NCI-H1105 (cell line): ENCODE results near the gene ZNF862.
A peak's percentile ranks its signal among the peaks of the same experiment; 100 is the strongest.

Experiments
- DNase-seq: peaks from one replicate; lab custom pipeline; 2025; lab: John Stamatoyannopoulos, UW

ZNF862 gene

DNA sequence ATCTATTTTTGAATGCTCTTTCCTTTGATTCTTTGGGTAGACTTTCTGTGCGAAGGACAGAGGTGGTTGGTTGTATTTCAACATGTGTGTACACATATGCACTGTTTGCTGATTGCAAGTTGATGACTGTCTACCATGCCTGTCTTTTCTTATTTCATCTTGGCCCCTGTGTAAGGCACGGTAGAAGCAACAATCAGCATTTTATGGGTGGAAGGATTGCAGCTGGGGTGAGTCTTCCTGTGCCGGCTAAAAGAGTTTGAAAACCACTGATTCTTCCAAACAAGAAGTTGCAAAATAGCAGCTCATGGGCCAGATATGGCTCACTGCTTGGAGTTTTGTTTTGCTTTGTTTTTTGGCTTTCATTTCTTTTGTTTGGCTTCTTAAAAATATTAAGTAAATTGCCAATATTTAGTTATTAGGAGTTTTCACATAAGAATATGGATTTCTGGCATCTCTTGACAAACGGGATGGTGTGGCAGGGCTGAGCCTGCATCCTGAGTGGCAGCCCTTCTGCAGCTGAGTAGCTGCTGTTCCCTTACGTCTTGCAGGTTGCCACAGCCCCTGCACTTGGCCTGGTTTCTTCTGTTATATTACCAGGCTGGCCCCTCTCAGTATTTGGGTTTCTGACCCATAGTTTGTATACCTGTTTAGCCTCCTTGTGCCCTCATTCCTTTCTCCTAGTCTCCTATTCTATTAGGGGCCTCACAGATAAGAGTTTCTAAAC lies 7.2 kb downstream of the ZNF862 start:
- no peak for DNase-seq

DNA sequence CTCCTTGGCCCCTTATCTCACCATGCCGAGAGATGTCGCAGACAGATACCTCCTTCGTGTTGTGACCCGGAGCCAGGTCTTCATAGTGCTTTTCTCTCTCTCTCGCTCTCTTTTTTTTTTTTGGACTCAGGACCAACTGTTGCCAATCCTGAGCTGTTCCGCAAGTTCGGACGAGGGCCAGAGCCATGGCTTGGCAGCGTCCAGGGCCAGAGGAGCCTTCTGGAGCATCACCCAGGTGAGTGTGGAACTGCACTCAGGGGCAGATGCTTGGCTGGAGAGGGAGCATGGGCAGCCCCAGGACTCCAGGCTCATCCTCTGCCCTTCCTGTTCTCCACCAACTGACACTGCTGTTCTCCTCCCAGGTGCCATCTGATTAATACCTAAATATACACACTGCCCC lies 7.8 kb downstream of the ZNF862 start:
- DNase-seq, result no peak

DNA sequence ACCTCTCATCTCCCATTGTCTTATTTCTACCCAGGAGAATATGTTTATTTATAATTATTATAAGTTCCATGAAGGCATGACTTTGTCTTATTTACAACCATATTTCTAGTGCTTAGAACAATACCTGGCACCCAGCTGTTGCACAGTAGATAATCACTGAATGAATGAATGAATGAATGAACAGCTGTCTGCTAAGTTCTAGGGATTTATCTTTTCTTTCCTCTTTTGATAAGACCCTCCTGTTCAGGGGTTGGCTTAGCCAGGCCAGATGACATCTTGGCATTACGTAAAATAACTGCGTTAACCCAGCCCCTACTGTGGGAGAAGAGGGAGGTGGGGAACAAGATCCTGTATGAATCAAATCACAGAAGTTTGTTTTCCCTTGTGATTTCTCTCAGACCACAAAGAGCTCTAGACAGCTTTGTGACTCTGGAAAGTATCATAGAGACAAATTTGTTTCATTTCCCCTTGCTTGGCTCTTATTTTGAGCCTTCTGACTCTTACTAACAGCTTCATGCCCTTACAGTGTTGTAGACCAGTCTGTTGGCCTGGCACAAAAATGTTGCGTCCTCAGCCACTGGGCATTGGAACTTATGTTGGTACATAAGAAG lies 8.4 kb downstream of the ZNF862 start:
- no peak for DNase-seq

DNA sequence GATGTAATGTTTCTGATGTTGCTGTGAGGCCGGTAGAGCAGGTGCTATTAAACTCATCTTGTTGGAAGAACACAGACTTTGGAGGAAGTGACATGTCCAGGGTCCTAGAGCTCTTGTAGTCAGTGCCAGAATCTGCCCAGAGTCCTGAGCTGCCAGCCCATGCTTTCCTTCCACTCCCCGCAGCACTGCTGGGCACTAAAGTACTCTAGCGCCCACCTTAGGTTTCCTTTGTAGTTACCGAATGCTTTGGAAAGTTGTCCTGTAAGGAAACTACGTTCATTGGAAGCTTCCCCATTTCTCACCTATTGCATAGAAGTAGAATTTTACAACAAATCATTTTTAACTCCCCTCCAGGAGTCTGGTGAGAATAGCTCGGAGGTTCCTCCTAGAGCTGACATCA lies 11.0 kb downstream of the ZNF862 start:
- no peak for DNase-seq

DNA sequence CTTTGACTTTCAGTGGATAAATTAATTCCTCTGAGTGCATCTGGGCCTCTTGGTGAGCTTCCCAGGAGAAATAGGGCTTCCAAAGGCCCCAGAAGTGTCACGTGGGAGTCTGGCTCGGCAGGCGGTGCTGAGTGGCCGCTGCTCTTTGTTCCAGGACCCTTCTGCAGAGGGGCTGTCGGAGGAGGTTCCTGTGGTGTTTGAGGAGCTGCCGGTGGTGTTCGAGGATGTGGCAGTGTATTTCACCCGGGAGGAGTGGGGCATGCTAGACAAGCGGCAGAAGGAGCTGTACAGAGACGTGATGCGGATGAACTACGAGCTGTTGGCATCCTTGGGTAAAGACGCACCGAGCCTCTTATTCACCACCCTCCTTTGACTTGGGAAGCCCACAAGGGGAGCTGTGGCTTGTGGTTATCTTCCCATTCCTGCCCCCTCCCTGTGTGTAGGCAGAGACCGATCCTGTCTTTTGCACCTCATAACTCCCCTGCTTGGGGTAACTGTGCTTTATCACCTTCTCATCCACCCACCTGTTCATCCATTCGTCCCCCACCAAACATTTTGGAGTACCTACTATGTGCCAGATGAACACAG lies 11.9 kb downstream of the ZNF862 start:
- DNase-seq, result no peak

DNA sequence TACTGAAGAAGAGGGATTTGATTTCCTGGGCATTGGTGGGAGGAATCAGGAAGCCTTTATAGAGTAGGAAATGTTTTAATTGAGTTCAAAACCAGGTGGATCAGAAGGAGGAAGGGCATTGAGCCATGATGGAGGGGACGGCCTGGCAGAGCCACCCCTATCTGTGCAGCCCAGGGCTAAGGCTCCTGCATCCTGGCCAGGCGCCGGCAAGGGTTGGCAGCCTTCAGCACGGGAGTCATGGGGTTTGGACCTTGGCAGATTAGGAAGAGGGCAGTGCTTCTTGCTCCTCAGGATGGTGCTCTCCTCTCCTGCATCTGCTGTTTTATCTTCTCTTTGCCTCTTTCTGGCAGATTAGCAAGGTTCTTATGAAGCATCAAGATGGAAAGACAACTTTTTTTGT lies 12.5 kb downstream of the ZNF862 start:
- no peak for DNase-seq

DNA sequence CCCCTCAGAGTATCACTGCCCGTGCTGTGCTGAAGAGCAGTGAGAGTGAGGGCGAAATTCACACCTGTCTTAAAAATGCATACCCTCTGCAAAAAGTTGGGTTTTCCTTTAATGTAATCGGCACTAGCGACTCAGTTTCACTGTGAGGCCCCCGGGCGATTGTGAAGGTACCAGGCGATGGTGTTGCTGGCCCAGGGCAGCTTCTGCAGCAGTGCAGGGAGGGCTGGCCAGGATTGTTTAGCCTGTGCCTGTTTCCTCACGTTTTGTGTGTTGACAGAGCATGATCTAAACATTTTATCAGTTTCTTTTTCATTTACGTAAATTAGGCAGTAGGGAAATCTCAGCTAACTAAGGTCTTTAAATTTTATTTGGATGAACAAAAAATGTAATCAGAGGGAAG lies 13.3 kb downstream of the ZNF862 start:
- no peak for DNase-seq

DNA sequence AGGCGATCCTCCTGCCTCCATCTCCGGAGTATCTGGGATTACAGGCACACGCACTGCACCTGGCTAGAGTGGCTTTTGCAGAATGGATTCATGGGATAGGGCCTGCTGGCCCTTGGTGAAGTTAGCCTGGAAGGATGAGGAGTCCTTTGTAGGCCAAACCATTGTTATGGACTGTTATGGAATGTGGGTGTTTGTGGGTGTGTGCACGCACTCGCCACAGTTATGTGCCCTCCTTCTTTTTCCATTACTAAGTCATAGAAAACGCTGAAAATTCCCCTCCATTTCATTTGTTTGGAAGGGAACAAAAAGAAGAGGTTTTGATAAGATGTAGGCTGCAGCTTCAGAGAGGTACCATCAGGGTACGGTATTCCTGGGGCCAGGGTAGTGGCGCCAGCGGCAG lies 15.0 kb downstream of the ZNF862 start:
- no peak for DNase-seq

DNA sequence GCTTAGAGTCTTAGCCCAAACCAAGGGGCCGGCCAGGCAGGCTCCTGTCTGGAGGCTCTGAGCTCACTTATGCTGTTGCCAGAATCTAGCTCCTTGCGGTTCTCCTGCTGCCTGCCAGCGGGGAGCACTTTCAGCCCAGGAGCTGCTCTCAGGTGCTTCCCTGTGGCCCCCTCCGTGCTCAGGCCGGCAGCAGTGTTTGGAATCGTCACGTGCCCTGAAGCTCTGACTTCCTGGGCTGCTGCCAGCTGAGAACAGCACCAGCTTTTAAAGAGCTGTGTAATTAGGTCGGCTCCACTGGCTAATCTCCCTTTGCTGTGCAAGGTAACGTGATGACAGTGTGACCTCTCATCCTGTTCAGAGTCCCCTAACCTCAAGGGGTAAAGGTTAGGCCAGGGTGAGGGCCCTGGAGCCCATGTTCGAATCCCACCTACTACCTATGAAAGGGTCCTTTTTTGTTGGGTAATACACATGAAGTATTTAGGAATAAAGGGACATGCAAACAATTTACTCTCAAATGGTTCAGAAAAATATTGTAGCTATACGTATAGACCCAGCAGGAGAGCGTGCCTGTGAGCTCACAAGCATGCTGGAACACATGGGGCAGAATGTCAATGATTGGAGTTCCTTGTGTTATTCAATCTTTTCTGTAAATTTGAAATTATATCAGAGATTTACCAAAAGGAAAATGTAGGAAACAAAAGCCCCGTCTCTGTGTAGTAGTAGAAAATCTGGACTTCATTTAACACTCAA lies 16.6 kb downstream of the ZNF862 start:
- DNase-seq, result peak; percentile 89

DNA sequence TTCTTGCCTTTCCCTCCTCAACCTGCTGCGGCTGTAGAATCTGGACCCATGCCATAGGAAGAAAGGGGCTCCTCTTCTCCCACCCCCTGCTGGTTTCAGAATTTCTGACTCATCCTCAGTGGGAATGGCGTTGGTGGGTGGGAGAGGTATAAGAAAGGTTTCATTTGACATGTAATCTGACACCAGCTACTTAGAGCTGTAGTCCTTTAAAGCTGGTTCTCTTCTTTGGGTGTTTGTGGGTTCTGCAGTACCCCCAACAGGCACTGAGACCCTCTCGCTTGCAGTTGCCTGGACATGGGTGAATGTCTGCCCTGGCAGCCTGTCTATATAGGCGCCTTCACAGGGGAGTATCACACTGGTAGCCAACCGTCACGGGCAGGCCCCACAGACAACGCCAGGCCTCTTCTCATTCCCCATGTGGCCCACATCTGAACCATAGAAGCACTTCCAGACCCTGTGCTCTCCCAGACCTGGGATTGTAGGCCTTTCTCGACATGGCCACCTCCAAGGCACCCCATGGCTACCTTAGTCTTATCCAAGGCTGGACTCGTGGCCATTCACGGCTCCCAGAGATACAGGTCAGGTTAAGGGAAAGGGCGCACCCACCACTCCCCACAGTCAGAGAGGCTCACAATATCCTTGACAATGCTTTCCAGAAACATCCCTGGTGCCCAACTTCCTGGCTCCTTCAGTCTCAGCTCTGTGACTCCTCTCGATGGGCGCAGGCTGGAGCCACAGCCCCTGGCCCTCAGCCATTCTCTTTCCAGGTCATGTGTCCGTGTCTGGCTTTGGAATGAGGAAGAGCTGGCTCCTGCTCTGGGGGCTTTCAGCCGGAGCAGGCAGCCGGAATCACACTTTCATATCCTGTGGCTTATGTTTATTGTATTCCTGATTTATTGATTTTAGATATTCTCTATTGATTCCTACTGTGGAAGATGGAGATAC lies 17.5 kb downstream of the ZNF862 start:
- no peak for DNase-seq

DNA sequence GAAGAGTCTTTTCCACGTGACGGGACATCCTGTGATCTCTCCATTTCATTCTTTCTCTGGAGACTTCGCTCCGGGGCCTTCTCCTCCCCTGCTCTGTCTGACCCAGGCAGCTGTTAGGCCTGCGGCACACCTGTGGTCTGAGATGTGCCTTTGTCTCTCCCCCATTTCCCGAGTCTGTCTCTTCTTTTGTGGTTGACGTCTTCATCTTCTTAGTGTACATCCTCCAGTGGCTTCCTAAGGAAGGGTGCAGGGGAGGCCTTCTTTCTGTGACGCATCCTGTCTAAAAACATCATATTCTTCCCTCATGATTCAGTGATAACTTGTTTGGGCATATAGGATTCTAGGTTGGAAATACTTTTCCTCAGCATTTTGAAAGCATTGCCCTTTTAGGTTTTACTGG lies 18.4 kb downstream of the ZNF862 start:
- no peak for DNase-seq

DNA sequence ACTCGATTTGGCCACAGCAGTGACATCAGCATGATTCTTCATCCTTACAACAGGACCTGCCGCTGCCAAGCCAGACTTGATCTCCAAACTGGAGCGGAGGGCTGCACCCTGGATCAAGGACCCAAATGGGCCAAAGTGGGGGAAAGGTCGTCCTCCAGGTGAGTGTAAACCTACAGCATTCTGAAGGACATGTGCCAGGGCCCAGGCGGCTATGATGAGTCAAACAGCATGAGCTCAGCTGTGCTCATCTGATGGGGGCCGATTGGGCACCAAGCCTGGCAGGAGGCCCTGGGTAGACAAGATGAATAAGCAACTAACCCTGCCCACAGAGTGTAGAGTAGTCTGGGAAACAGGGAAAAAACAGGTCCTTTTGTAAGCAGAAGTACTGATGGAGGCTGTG lies 21.2 kb downstream of the ZNF862 start:
- no peak for DNase-seq

DNA sequence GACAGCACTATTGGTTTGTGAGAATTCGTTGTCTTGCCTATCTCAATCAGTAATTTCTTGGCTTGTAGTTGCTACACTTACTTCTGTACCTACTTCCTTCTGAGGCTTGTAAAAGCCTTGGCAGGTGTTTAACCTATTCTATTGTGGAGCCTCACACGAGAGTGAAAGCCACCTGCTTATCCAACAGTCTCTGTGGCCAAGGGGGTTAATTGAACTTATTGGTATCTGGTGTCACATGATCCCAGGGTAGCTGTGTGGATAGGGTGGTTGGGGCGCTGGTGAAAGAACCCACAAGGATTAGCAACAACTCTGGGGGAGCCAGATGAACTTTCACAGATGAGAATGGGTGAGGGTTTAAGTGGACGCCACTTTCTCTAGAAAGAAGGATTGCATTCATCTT lies 21.7 kb downstream of the ZNF862 start:
- DNase-seq, result no peak

DNA sequence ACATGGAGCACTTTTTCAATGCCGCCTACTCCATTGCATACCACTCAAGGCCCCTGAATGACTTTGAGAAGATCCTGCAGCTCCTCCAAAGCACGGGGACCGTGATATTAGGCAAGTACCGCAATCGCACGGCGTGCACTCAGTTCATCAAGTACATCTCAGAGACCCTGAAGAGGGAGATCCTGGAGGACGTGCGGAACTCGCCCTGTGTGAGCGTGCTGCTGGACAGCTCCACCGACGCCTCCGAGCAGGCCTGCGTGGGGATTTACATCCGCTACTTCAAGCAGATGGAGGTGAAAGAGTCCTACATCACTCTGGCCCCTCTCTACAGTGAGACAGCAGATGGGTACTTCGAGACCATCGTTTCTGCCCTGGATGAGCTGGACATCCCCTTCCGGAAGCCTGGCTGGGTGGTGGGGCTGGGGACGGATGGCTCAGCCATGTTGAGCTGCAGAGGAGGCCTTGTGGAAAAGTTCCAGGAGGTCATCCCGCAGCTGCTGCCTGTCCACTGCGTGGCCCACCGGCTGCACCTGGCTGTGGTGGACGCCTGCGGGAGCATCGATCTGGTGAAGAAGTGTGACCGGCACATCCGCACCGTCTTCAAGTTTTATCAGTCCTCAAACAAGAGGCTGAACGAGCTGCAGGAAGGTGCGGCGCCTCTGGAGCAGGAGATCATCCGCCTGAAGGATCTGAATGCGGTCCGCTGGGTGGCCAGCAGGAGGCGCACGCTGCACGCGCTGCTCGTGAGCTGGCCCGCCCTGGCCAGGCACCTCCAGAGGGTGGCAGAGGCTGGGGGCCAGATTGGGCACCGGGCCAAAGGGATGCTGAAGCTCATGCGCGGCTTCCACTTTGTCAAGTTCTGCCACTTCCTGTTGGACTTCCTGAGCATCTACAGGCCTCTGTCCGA lies 22.9 kb downstream of the ZNF862 start:
- no peak for DNase-seq

DNA sequence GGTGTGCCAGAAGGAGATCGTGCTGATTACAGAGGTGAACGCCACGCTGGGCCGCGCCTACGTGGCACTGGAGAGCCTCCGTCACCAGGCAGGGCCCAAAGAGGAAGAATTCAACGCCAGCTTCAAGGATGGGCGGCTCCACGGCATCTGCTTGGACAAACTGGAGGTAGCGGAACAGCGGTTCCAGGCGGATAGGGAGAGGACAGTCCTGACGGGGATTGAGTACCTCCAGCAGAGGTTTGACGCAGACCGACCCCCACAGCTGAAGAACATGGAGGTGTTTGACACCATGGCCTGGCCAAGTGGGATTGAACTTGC lies 23.5 kb downstream of the ZNF862 start:
- no peak for DNase-seq

DNA sequence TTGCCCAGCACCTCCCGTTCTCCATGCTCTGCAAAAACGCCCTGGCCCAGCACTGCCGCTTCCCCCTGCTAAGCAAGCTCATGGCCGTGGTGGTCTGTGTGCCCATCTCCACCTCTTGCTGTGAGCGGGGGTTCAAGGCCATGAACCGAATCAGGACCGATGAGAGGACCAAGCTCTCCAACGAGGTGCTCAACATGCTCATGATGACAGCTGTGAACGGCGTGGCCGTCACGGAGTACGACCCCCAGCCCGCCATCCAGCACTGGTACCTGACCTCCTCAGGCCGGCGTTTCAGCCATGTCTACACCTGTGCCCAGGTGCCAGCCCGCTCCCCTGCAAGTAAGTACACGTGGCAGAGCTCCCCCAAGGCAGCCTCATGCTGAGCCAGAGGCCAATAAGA lies 24.0 kb downstream of the ZNF862 start:
- no peak for DNase-seq

DNA sequence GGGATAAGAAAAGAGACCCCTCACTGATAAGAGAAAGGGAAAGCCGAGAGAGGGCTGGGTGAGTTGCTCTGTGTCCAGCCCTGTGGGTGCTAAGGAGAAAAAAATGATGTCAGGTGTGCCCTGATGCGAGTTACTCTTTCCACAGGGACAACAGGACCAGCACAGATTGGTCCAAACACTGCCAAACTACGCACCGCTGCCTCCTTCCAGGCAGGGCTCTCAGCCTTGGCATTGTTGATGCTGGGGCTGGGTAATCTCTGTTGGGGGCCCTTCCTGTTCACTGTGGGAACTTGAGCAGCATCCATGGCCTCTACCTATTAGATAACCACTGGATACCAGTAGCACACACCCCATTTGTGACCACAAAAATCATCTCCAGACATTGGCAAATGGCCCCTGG lies 25.3 kb downstream of the ZNF862 start:
- no peak for DNase-seq

DNA sequence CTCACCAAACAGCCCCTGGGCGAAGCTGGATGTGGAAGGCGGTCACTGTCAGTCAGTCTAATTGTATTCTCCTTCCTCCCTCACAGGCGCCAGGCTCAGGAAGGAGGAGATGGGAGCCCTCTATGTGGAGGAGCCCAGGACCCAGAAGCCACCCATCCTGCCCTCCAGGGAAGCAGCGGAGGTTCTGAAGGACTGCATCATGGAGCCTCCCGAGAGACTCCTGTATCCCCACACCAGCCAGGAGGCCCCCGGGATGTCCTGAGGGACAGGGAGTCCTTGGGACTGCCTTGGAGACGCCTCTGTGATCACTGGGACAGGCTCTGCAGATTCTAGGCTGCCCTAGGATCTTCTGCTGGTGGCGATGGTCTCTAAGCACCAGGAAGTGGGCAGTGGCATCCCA lies 25.8 kb downstream of the ZNF862 start:
- no peak for DNase-seq

DNA sequence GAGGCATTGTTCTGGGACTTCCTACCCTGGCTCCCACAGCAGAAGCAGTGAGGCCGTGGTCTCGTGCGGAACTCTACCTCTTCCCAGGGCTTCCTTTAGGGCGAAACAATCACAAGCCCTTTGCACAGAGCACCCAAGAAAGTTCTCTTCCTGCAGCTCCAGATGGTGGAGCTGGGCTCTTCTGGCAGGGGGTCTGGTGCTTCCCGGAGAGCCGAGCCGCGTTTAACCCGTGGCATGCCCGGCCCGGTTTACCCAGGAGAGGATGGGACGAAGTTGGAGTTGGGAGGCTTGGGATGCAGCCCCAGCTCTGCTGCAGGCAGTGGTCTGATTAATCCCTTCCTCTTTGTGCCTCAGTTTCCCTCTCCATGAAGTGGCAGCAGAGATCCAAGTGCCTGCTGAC lies 26.6 kb downstream of the ZNF862 start:
- DNase-seq, result no peak

DNA sequence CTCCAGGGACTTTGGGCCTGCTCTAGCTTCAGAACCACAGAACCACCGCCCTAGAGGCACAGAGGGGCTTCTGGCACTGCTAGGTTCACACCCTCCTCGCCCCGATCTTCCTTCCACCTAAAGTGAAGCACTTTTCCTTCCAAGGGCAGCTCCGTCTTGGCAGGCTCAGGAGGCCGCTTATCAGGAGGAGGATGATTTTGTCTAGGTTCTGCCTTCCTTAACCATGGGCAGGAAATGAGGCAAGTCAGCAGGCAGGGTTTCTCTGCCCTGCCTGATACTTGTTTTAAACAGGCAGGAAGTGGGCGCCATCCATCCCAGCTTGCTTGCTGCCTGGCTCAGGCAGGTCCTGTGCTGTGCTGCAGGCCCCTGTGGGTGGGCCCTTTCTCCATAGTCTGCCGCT lies 27.3 kb downstream of the ZNF862 start:
- no peak for DNase-seq
